GM23338 (cell line): Measurements from ENCODE around the gene CFAP97. TPM values are rescaled to one million over a fixed set of nuclear protein-coding genes. Genes with fewer than 3 reads are reported as not detected.

Source experiments
- ATAC-seq: fragments of 200-7000 bp; cut with Tn5 transposase; 3 replicates; pipeline ENCODE4 v1.9.1; 2020
- DNase-seq: peaks from one replicate; pipeline ENCODE4 v3.0.0-alpha.2; 2015; ENCODE audit warnings: low spot score
- H2AFZ ChIP-seq: fragments of 200-600 bp; sonication (generic); 2 replicates; pipeline ENCODE4 v1.8.0; 2016; ENCODE audit warnings: antibody characterized with exemption, mild to moderate bottlenecking, moderate library complexity
- H3F3A ChIP-seq: fragments of 200-600 bp; sonication (generic); replicated peaks from 2 replicates; pipeline ENCODE4 v1.8.0; 2017; ENCODE audit warnings: antibody characterized with exemption, mixed run types, low read depth
- H3K27ac ChIP-seq: fragments of 200-600 bp; sonication (generic); 2 replicates; pipeline ENCODE4 v1.6.1; 2016; ENCODE audit warnings: low read depth
- H3K27me3 ChIP-seq: fragments of 200-600 bp; sonication (generic); 2 replicates; pipeline ENCODE4 v1.8.0; 2016; ENCODE audit warnings: mild to moderate bottlenecking, mixed run types, moderate library complexity; ENCODE audit not compliant: insufficient read depth
- H3K36me3 ChIP-seq: fragments of 200-600 bp; sonication (generic); 2 replicates; pipeline ENCODE4 v1.8.0; 2016; ENCODE audit warnings: mild to moderate bottlenecking; ENCODE audit not compliant: insufficient read depth
- H3K4me1 ChIP-seq: fragments of 200-600 bp; sonication (generic); 2 replicates; pipeline ENCODE4 v1.8.0; 2016; ENCODE audit warnings: mild to moderate bottlenecking, moderate library complexity; ENCODE audit not compliant: insufficient read depth
- H3K4me2 ChIP-seq: fragments of 200-600 bp; sonication (generic); 2 replicates; pipeline ENCODE4 v1.7.1; 2017; ENCODE audit warnings: mixed run types
- H3K4me3 ChIP-seq: fragments of 200-600 bp; sonication (generic); 2 replicates; pipeline ENCODE4 v1.6.1; 2016; ENCODE audit warnings: mixed run types
- H3K79me2 ChIP-seq: fragments of 200-600 bp; sonication (generic); replicated peaks from 2 replicates; pipeline ENCODE4 v1.8.0; 2017; ENCODE audit warnings: mild to moderate bottlenecking; ENCODE audit not compliant: insufficient read depth
- H3K9me2 ChIP-seq: fragments of 200-600 bp; sonication (generic); 2 replicates; pipeline ENCODE4 v1.8.0; 2017; ENCODE audit not compliant: insufficient read depth
- H4K20me1 ChIP-seq: fragments of 200-600 bp; sonication (generic); replicated peaks from 2 replicates; pipeline ENCODE4 v1.8.0; 2017; ENCODE audit warnings: mild to moderate bottlenecking; ENCODE audit not compliant: insufficient read depth
- H3K27ac Mint-ChIP-seq: 2 replicates; pipeline ENCODE4 v1.8.0; 2020; ENCODE audit warnings: inconsistent platforms, mild to moderate bottlenecking, moderate library complexity, mixed read lengths
- H3K27me3 Mint-ChIP-seq: 3 replicates; pipeline ENCODE4 v1.8.0; 2022; ENCODE audit warnings: low read depth, mild to moderate bottlenecking, moderate library complexity, mixed read lengths, inconsistent platforms; ENCODE audit not compliant: insufficient read depth, poor library complexity
- H3K36me3 Mint-ChIP-seq: 3 replicates; pipeline ENCODE4 v1.8.0; 2021; ENCODE audit warnings: low read depth, mild to moderate bottlenecking, inconsistent platforms, moderate library complexity, mixed read lengths
- H3K4me1 Mint-ChIP-seq: 3 replicates; pipeline ENCODE4 v1.8.0; 2020; ENCODE audit warnings: mild to moderate bottlenecking, inconsistent platforms, mixed read lengths
- H3K4me3 Mint-ChIP-seq: 3 replicates; pipeline ENCODE4 v1.8.0; 2021; ENCODE audit warnings: moderate library complexity, mild to moderate bottlenecking, inconsistent platforms, mixed read lengths
- H3K9me3 Mint-ChIP-seq: 3 replicates; pipeline ENCODE4 v1.8.0; 2020; ENCODE audit warnings: moderate library complexity, mild to moderate bottlenecking, inconsistent platforms, mixed read lengths
- CREB1 ChIP-seq: fragments of 250-450 bp; sonication (Bioruptor Pico); IDR thresholded peaks from 2 replicates; pipeline ENCODE4 v1.5.0; 2020; ENCODE audit warnings: low read depth, mild to moderate bottlenecking, moderate library complexity
- CTCF ChIP-seq, 2 experiments: fragments of 200-600 bp in 1 of 2; sonication (generic) in 1 of 2; conservative IDR thresholded peaks; 2 replicates each; pipeline versions ENCODE4 v1.5.1 to v1.6.1; 2016 to 2017; ENCODE audit warnings: antibody characterized with exemption in 2 of 2, low read depth in 2 of 2, mild to moderate bottlenecking in 2 of 2, moderate library complexity in 1 of 2
- ETS1 ChIP-seq: IDR thresholded peaks from 2 replicates; pipeline ENCODE4 v1.6.1; 2016; ENCODE audit warnings: antibody characterized with exemption
- EZH2 ChIP-seq: fragments of 200-600 bp; sonication (generic); IDR thresholded peaks from one replicate; pipeline ENCODE4 v1.8.0; 2017; ENCODE audit warnings: antibody characterized with exemption, mild to moderate bottlenecking, low read depth; ENCODE audit not compliant: unreplicated experiment
- EZH2phosphoT487 ChIP-seq: fragments of 200-600 bp; sonication (generic); IDR thresholded peaks from one replicate; pipeline ENCODE4 v1.8.1; 2018; ENCODE audit warnings: antibody characterized with exemption; ENCODE audit not compliant: unreplicated experiment
- JUNB ChIP-seq: IDR thresholded peaks from one replicate; pipeline ENCODE4 v1.6.1; 2016; ENCODE audit warnings: antibody characterized with exemption; ENCODE audit not compliant: unreplicated experiment
- NANOG ChIP-seq: IDR thresholded peaks from 2 replicates; pipeline ENCODE4 v1.6.1; 2016; ENCODE audit warnings: antibody characterized with exemption, borderline replicate concordance
- ZNF114 ChIP-seq: fragments of 250-450 bp; sonication (Bioruptor Pico); IDR thresholded peaks from 2 replicates; pipeline ENCODE4 v1.5.0; 2020; ENCODE audit warnings: mild to moderate bottlenecking, moderate library complexity
- ZNF331 ChIP-seq: fragments of 250-450 bp; sonication (Bioruptor Pico); IDR thresholded peaks from 2 replicates; pipeline ENCODE4 v1.5.0; 2020; ENCODE audit warnings: low read depth, mild to moderate bottlenecking, moderate library complexity
- ZNF462 ChIP-seq: fragments of 250-450 bp; sonication (Bioruptor Pico); IDR thresholded peaks from 2 replicates; pipeline ENCODE4 v1.5.0; 2020; ENCODE audit warnings: mild to moderate bottlenecking, moderate library complexity
- polyA plus RNA-seq: library from polyadenylated mRNA; unstranded; fragments of >200 nt; fragmentation: Nextera tagmentation; extraction: Ambion mirVana; gene quantifications from 2 replicates; pipeline ENCODE4 v1.2.1, GENCODE V29; 2016
- total RNA-seq: library from RNA; depleted of rRNA; stranded (reverse); fragments of >200 nt; shearing (Covaris generic); gene quantifications from 2 replicates; pipeline ENCODE4 v1.2.3, GENCODE V29; 2014

Gene CFAP97
- total and polyA plus RNA-seq, 2 experiments from 2014 or later, result 37.7 to 73.3 TPM

- Histone ChIP-seq H3K4me3 (no peak overlapping the region), H2AFZ (no peak overlapping the region), H3K4me2 (no peak overlapping the region), H3K4me1 (no peaks in the 10 kb centered on the region), H3K9me2 (no peaks in the 10 kb centered on the region), H3K79me2 (0 out of 2 replicates have a peak, but pooled peaks cover 3% of the 10 kb centered on the region), H3F3A (peaks cover 13% of the 10 kb centered on the region; the same call in 1 of the 2 replicates), H4K20me1 (no peaks in the 10 kb centered on the region; the same call in 1 of the 2 replicates), H3K27me3 (no peaks in the 10 kb centered on the region), H3K27ac (no peak overlapping the region), H3K36me3 (0 out of 2 replicates have a peak, but pooled peaks cover 5% of the 10 kb centered on the region)
- Mint-ChIP-seq H3K4me3 (no peak overlapping the region), H3K27ac (no peak overlapping the region), H3K36me3 (peaks cover 16% of the 10 kb centered on the region), H3K27me3 (peaks cover 8% of the 10 kb centered on the region), H3K4me1 (peaks cover 3% of the 10 kb centered on the region; the same call in 1 of the 3 replicates), H3K9me3 (no peaks in the 10 kb centered on the region)
- DNase-seq (no peak), ATAC-seq (no peak)
- TF ChIP-seq JUNB (no peak), EZH2phosphoT487 (no peak), ZNF462 (no peak), CREB1 (no peak), ZNF331 (no peak), ETS1 (no peak), EZH2 (no peak), NANOG (no peak), CTCF (conservative IDR thresholded peaks at IDR 0.05; ENCODE audit: low read depth in 2 of 2) (no peak), ZNF114 (CRISPR knock-in tag) (no peak)
Measured at GRCh38 chr4:185151296-185151695, 52.5 kb downstream of the CFAP97 start.
